ENCODE results near the gene VWA8. TPM values are rescaled to one million over a fixed set of nuclear protein-coding genes. Genes with fewer than 3 reads are reported as not detected.
"Not testable (repeated sequence)": the region's sequence is repeated elsewhere in the genome, so short reads cannot be mapped to it uniquely, and the experiment has no call there.

Gene VWA8
- total and polyA plus RNA-seq, 9 donors = 4.5 to 25.1 (median 21.0) TPM

GRCh38 chr13:41883147-41883546 is 77.8 kb downstream of the VWA8 start:
- Histone ChIP-seq H3K4me1 (ENCODE audit: insufficient read depth) (no peaks in the 10 kb centered on the region), H3K27ac (no peak overlapping the region), H3K9me3 (no peaks in the 10 kb centered on the region), H3K4me3 (no peak overlapping the region), H3K36me3 (no peaks in the 10 kb centered on the region), H3K27me3 (no peaks in the 10 kb centered on the region)
- TF ChIP-seq EP300 (IDR thresholded peaks at IDR 0.05) (no peak), CTCF (IDR thresholded peaks at IDR 0.05) (no peak), POLR2A (IDR thresholded peaks at IDR 0.05) (no peak)
- no peak for DNase-seq
- intact Hi-C loops (cut with DNase I) = no loop called here

- WGBS, 3 donors = 93 to 95% (median 95%) methylated on average over 3 to 29 of the region's 32 CpGs
- intact Hi-C loops (cut with DNase I); H3K9me3 ChIP-seq; H3K4me1 ChIP-seq (ENCODE audit: insufficient read depth); H3K4me3 ChIP-seq; H3K36me3 ChIP-seq; H3K27ac ChIP-seq; DNase-seq; H3K27me3 ChIP-seq: not testable (repeated sequence)
Measured at GRCh38 chr13:41881890-41882289, 79.0 kb downstream of the VWA8 start.

GRCh38 chr13:41880966-41881365 is 79.9 kb downstream of the VWA8 start:
- Histone ChIP-seq H3K9me3 (no peaks in the 10 kb centered on the region), H3K27me3 (no peaks in the 10 kb centered on the region), H3K27ac (no peak overlapping the region), H3K4me3 (no peak overlapping the region), H3K4me1 (ENCODE audit: insufficient read depth) (no peaks in the 10 kb centered on the region), H3K36me3 (no peaks in the 10 kb centered on the region)
- intact Hi-C loops (cut with DNase I) = no loop called here
- DNase-seq = no peak
- WGBS, 3 donors = 97 to 100% (median 100%) methylated on average over 1 of the region's 1 CpG
- TF ChIP-seq POLR2A (IDR thresholded peaks at IDR 0.05) = no peak
- TF ChIP-seq CTCF (IDR thresholded peaks at IDR 0.05) = no peak
- no peak for TF ChIP-seq EP300 (IDR thresholded peaks at IDR 0.05)

GRCh38 chr13:41864658-41865057 is 96.3 kb downstream of the VWA8 start:
- H3K27ac ChIP-seq = no peak overlapping the region
- no peak for TF ChIP-seq CTCF (IDR thresholded peaks at IDR 0.05)
- no peak for TF ChIP-seq EP300 (IDR thresholded peaks at IDR 0.05)
- no peak for TF ChIP-seq POLR2A (IDR thresholded peaks at IDR 0.05)
- intact Hi-C loops (cut with DNase I) = no loop called here
- no peaks in the 10 kb centered on the region for H3K27me3 ChIP-seq
- DNase-seq = no peak
- H3K4me1 ChIP-seq (ENCODE audit: insufficient read depth) = no peaks in the 10 kb centered on the region
- no peaks in the 10 kb centered on the region for H3K36me3 ChIP-seq
- 92 to 95% (median 94%) methylated on average over 4 of the region's 4 CpGs for WGBS, 3 donors
- no peaks in the 10 kb centered on the region for H3K9me3 ChIP-seq
- no peak overlapping the region for H3K4me3 ChIP-seq

GRCh38 chr13:41862659-41863058 is 98.2 kb downstream of the VWA8 start:
- H3K27me3 ChIP-seq; H3K4me1 ChIP-seq (ENCODE audit: insufficient read depth); intact Hi-C loops (cut with DNase I): not testable (repeated sequence)

DNA sequence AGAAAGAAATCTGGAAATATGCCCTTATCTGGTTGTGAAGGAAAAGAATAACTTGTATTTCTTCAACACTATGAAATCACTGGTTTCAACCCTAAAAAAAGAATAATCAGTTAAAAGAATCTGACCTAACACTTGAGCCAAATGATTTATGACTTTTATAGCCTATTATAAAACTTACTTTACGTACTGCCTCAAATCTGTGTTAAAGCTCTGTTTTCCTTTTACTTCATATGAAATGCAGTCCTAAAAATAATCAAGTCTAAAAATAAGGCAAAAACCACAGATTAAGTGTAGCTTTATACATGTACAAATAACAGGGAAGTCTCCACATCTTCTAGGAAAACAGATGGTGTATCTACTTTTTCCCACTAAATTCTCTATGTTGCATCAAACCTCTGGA is 101.3 kb downstream of the VWA8 start:
- Histone ChIP-seq H3K9me3 (no peaks in the 10 kb centered on the region), H3K27ac (no peak overlapping the region), H3K4me3 (no peak overlapping the region), H3K36me3 (no peaks in the 10 kb centered on the region), H3K27me3 (no peaks in the 10 kb centered on the region), H3K4me1 (ENCODE audit: insufficient read depth) (no peaks in the 10 kb centered on the region)
- no peak for TF ChIP-seq POLR2A (IDR thresholded peaks at IDR 0.05)
- no peak for TF ChIP-seq EP300 (IDR thresholded peaks at IDR 0.05)
- no peak for TF ChIP-seq CTCF (IDR thresholded peaks at IDR 0.05)
- no peak for DNase-seq
- intact Hi-C loops (cut with DNase I) = no loop called here
- WGBS, 3 donors = 52 to 69% (median 62%) methylated on average over 1 of the region's 1 CpG

More at GRCh38 chr13:41862659-41863058, 98.2 kb downstream of the VWA8 start:
- not testable (repeated sequence) for H3K9me3 ChIP-seq, DNase-seq, H3K27ac ChIP-seq, H3K4me3 ChIP-seq, H3K36me3 ChIP-seq
